CD4-positive, alpha-beta T cell treated with Interleukin-2 at 100 ng/mL for 4 hours (primary cell): ENCODE data around the gene FMN1.

Source experiments
- DNase-seq: peaks from one replicate; pipeline ENCODE4 v3.0.0-alpha.2; 2020; ENCODE audit warnings: low spot score

FMN1 gene

DNA sequence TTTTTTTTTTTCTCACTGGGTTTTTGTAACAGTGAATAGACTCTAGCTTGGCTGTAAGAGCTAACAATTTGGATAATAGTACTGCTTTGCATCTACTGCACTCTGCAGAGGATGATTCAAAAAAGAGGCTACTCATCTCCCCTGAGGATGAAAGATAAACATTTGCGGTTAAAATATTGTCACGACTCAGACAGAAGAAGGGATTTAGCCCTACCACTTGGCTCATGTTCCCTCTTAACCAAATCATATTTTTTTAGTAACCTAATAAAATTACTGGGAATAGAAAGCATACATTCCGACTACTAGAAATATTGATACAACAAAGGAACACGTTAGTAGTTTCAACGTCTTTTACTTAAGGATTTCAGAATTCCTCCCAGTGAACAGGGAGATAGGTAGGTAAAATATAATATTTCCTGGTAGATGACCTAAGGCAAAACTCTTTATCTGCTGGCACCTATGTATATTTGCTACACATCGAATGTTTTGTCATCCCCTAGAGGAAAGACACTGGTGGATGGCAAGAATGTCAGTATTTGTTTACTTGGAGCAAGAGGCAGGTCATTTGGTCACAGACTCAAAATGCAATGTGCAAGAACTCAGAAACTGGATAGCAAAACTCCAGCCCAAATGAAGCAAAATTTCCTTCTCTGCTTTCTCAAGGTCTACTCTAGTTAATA lies 365.9 kb downstream of the FMN1 start:
- DNase-seq: no peak

GRCh38 chr15:32826685-32827084 lies 367.8 kb downstream of the FMN1 start:
- DNase-seq: no peak

DNA sequence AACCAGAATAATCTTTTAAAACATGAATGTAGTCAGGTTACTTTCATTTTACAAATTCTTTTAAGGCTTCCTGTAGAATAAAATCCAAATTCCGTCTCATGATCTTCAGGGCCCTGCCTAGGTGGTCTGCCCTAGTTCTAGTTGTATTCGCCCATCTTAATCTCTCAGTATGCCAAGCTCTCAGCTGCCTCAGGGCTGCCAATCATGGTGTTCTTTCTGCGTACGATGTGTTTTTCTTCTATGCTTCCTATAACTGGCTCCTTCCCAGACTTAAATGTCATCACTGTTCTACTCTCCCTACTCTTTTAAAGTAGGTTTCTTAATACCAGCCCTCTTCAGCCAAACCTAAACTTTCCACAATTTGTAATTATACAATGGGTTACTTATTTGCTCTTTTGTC lies 369.3 kb downstream of the FMN1 start:
- no peak for DNase-seq

- no peak for DNase-seq
Measured at GRCh38 chr15:32824777-32825176, 369.7 kb downstream of the FMN1 start.

GRCh38 chr15:32823750-32824149 lies 370.8 kb downstream of the FMN1 start:
- DNase-seq: no peak

GRCh38 chr15:32822739-32823138 lies 371.8 kb downstream of the FMN1 start:
- no peak for DNase-seq

DNA sequence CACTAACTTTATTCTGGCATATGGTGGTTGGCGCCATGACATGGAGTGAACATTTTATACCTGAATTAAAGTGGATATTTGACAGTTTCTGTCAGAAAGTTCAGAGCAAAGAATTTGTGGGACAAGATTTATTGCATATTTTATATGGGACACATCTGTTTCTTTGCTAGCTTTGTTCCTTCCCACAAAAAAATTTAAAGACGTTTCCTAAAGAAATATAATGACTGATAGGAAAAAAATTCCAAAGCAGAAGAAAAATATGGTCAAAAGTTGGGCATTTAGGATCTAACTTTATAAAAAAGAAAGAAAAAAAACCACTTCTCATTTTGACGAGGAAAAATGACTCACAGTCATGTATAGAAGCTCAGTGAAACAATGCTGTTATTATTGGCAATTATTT lies 375.1 kb downstream of the FMN1 start:
- no peak for DNase-seq

DNA sequence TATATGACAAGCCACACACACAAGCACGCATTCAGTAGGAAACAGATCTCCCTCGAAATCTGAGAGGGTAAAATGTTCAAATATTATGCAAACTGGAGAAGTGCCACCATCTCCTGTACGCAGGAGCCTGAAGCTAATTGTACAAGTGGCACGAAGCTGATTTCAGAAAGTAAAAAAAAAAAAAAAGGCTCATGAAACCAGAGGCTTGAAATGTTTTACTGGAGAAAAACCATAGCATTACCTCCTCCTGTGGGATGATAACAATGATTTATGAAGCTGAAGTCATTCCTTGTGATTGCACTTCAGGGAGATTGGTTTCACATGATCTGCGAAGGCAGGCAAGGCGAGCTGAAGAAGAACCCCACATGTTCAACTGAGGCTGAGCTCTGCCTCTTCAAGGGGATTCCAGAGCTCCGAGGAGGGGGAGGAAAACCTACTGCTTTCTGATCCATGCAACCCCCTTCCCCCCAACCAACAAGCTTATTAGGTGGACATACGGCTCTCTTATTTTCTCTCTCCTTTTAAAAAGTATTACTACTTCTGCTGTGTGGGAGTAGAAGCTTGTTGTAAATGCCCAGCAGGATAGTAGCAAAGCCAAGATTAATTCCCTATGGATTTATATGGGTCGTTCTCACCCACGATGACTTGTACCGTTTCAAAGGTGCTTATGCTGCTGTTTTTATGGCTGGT lies 375.6 kb downstream of the FMN1 start:
- DNase-seq: no peak

- no peak for DNase-seq
Measured at GRCh38 chr15:32817577-32817976, 376.9 kb downstream of the FMN1 start.

GRCh38 chr15:32807331-32807730 lies 387.2 kb downstream of the FMN1 start:
- no peak for DNase-seq

DNA sequence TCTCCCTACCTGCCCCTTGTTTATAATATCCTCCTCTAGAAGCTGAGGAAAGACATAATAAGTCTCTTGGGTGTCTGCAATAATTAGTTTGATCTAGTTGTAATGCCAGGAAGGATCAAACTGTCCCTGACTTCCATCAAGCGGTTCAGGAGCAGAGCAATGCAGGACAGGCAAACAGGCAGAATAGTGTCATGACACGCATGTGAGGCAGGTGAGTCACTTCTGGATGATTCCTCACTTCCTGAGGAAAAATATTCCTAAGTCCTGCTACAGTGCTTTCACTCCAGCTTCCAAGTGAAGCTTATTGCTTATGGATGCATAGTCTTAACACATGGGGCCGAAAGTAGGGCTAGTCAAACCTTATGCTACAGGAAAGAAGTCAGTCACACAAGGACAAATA lies 390.9 kb downstream of the FMN1 start:
- DNase-seq: no peak

DNA sequence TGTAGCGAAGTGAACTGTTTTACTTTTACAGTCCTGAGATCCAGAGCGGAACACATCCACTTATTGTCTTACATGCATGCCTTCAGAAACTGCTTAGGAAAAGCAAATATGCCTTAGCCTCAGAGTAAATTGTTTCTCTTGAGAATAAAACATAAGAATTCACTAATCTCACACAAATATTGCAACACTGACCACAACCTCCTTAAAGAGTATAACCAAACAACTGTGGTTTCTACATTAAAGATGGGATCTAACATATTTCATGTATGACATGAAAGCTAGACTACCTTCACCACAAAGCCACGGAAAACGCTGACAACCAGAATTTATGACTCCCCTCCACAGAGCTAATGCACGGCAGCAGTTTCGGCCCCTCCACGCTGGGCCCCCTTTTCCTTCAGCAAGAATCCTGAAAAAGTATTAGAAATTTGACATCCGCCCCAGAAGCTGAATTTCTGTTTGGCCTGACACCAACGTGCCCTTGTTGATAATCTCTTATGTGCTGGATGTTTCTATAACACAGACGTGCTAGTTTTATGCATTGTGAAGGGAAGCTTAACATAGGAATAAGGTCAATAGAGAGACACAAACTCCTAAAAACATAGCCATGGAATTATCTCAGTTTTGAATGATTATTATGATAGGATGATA lies 392.1 kb downstream of the FMN1 start:
- DNase-seq: no peak

GRCh38 chr15:32799936-32800535 lies 394.5 kb downstream of the FMN1 start:
- no peak for DNase-seq

DNA sequence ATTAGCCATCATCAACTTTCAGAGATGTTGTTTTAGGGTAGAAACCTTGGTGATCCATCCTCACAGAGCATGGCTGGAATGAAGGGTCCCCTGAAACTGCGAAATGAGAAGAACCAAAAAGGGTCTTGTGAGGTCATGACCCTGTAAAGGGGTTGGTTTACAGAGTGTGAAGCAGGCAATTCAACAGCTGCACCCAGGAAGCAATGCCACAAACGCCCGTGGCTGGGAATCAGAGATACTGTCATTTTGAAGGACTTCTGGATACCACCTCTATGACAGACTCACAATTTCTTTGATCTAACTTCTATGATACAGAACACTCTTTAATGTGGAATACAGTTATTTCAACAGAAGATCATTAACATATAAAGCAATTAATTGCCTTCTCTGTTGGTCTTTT lies 397.7 kb downstream of the FMN1 start:
- no peak for DNase-seq

- no peak for DNase-seq
Measured at GRCh38 chr15:32794973-32795372, 399.5 kb downstream of the FMN1 start.

DNA sequence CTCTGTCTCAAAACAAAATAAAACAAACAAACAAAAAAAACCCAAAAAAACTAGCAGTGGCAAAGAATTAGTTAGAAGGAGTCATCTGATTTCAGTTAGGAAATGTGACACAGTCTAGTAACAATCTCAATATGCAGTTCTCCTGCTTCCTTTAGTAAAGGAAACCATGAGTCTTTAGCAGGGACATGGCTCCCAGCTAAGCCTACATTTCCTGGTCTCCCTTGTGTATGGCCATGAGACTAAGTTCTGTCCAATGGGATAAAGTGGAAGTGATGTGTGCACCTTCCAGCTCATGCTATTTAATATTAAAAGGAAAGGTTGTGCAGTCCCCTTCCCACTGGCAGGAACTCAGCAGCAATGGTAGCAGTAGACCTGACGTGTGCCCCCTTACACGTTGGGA lies 402.1 kb downstream of the FMN1 start:
- DNase-seq: no peak

DNA sequence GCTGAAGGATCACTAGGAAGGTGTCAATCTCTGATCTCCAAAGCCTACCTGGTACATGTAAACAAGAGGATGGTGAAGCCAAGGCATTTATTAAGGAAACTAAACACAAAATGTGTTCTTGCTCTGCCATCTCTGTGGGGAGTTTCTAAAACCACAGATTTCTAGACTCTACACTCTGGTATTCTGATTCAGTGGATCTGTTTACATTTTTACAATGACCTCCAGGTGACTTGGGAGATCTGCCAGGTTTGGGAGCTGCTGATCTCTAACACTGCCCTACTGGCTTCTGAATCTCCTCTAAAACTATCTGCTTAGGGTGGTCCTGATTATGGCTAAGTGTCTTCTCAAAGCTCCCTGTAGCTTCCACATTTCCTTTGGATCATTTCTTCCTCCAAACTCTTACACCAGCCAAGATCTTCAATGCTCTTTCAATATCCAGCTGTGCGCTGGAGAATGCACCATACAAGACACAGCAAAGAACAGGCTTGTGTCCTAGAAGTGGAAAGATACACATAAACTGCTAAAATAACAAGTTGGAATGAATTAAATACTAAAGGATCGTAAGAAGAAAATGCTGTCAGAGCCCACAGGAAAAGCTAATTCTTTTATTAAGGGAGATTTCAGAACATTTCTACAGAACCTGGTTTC lies 404.0 kb downstream of the FMN1 start:
- DNase-seq: no peak

- no peak for DNase-seq
Measured at GRCh38 chr15:32787949-32788348, 406.6 kb downstream of the FMN1 start.

DNA sequence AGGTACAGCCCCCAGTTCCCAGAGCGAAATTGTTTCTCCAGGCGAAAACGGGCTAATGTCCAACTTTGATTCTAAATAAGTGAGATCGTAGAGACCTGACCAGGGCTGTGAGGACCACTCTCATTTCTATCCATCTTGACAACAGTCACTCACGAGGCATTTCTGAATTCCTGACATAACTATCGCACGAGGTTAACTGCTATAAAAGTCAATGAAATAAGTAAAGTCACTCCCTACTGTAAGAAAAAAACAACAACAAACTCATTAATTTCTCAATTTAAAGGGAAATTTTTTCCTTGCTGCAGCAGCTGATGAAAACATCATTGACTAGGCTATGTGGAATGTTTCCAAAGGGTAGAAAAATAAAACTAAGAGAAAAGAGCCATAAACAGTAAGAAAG lies 407.6 kb downstream of the FMN1 start:
- DNase-seq: no peak

DNA sequence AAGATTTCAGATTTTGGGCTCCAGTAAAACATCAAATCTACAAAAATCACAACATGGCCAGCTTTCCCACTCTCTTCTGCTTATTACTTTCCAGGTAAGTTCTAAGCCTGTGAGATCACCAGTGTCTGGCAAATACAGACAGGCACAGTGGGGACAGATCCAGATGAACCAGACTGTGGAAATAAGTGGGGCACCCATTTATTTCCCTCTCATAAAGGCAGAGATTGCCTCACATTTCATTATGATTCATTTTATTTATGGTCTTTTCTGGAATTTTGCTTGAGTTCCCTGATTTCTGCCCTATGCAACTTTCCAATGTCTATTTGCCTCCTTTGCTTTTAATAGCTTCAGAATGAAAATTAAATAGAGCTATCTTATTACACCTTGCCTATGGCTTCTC lies 409.9 kb downstream of the FMN1 start:
- DNase-seq: no peak

GRCh38 chr15:32781781-32782180 lies 412.7 kb downstream of the FMN1 start:
- no peak for DNase-seq

DNA sequence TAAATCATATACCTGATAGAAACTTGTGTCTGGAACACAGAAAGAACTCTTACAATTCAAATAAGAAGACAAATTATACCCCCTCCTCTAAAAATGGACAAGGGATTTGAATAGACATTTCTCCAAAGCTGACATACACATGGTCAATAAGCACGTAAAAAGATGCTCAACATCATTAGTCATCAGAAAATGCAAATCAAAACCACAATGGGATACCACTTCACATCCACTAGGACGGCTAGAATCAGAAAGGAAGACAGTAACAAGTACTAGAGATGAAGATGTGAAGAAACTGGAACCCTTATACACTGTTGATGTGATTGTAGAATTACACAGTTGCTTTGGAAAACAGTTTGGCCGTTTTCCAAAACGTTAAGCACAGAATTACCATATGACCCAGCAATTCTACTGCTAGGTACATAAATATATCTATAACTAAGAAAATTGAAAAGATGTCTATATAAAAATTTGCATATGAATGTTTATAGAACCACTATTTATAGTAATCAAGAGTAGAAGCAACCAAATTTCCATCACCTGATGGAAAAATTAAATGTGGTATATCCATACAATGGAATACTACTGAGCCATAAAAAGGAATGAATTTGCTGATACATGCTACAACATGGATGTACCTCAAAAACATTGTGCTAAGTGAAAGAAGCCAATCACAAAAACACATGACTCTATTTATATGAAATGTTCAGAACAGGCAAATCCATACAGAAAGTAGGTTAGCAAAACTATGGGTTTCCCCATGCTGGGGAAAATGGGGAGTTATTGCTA lies 415.9 kb downstream of the FMN1 start:
- DNase-seq: no peak
